Endothelial cell of umbilical vein (primary cell): ENCODE measurements around the gene HDAC9. TPM values are rescaled to one million over a fixed set of nuclear protein-coding genes. Genes with fewer than 3 reads are reported as not detected.

Experiments used
- BruUV-seq: library from RNA; stranded (reverse); fragments of 400-500 nt; replicated peaks from 2 replicates; lab custom pipeline; 2021; lab: Mats Ljungman, UMichigan
- CTCF ChIA-PET: fragments of 300-600, 350-600 bp; sonication (Branson Sonifier 250); formaldehyde crosslinking; loops from one replicate; lab custom pipeline; 2021; ENCODE audit warnings: antibody characterized with exemption, inconsistent platforms; lab: Charles Lee
- POLR2A ChIA-PET: fragments of 300-600, 350-600 bp; sonication (Branson Sonifier 250); formaldehyde crosslinking; loops from one replicate; lab custom pipeline; 2021; ENCODE audit warnings: antibody characterized with exemption, inconsistent platforms; lab: Charles Lee
- DNase-seq: peaks from one replicate; pipeline ENCODE4 v3.0.0-alpha.2; 2011; ENCODE audit warnings: low read depth, low spot score
- FAIRE-seq: peaks from 2 replicates; lab custom pipeline; 2011; peaks lifted over from hg19 to GRCh38; lab: Jason Lieb, UNC
- H2AFZ ChIP-seq: 2 replicates; pipeline ENCODE4 v1.6.0; 2012; ENCODE audit warnings: low read depth, low read length, control low read depth, inconsistent platforms
- H3K27ac ChIP-seq: 2 replicates; pipeline ENCODE4 v1.5.1; 2011; ENCODE audit warnings: low read depth, mild to moderate bottlenecking, control low read depth, low read length, moderate library complexity; ENCODE audit not compliant: insufficient read depth
- H3K27me3 ChIP-seq, 2 experiments: 2 replicates each; pipeline versions ENCODE4 v1.6.0 to v1.6.1; 2011; ENCODE audit warnings: low read length in 2 of 2, mixed read lengths in 1 of 2; ENCODE audit not compliant: control insufficient read depth in 2 of 2, insufficient read depth in 2 of 2
- H3K36me3 ChIP-seq, 2 experiments: 2 replicates in 1 of 2; 3 replicates in 1 of 2; pipeline ENCODE4 v1.5.1; 2011; ENCODE audit warnings: low read length in 2 of 2, mild to moderate bottlenecking in 1 of 2, moderate library complexity in 1 of 2; ENCODE audit not compliant: control insufficient read depth in 2 of 2, insufficient read depth in 2 of 2; ENCODE audit errors: extremely low read depth in 1 of 2
- H3K4me1 ChIP-seq: 3 replicates; pipeline ENCODE4 v1.5.1; 2011; ENCODE audit warnings: mild to moderate bottlenecking, low read length; ENCODE audit not compliant: control insufficient read depth, insufficient read depth; ENCODE audit errors: extremely low read depth
- H3K4me2 ChIP-seq: 2 replicates; pipeline ENCODE4 v1.6.1; 2011; ENCODE audit warnings: low read length, control low read depth, mixed read lengths; ENCODE audit not compliant: insufficient read depth
- H3K4me3 ChIP-seq, 3 experiments: fragments of 200-600 bp in 1 of 3; sonication (generic), shearing (Covaris generic) in 1 of 3; replicated peaks in 1 of 3; 2 replicates each; pipeline ENCODE4 v1.5.1; 2011 to 2016; ENCODE audit warnings: control low read depth in 3 of 3, low read length in 3 of 3, mild to moderate bottlenecking in 2 of 3, inconsistent platforms in 1 of 3, low read depth in 1 of 3, moderate library complexity in 1 of 3; ENCODE audit not compliant: insufficient read depth in 1 of 3
- H3K79me2 ChIP-seq: 2 replicates; pipeline ENCODE4 v1.6.0; 2012; ENCODE audit warnings: low read length, inconsistent platforms; ENCODE audit not compliant: control insufficient read depth, insufficient read depth
- H3K9ac ChIP-seq: replicated peaks from 2 replicates; pipeline ENCODE3; 2011; ENCODE audit warnings: low read length, control low read depth; ENCODE audit not compliant: insufficient read depth; ENCODE audit errors: extremely low read depth
- H3K9me1 ChIP-seq: replicated peaks from 3 replicates; pipeline ENCODE4 v1.6.0; 2011; ENCODE audit warnings: mild to moderate bottlenecking, low read length; ENCODE audit not compliant: control insufficient read depth, insufficient read depth; ENCODE audit errors: extremely low read depth
- H3K9me3 ChIP-seq: replicated peaks from 2 replicates; pipeline ENCODE4 v1.5.1; 2012; ENCODE audit warnings: low read length, inconsistent platforms; ENCODE audit not compliant: control insufficient read depth, insufficient read depth
- H4K20me1 ChIP-seq: replicated peaks from 2 replicates; pipeline ENCODE3; 2011; ENCODE audit warnings: mild to moderate bottlenecking, low read length; ENCODE audit not compliant: control insufficient read depth, insufficient read depth; ENCODE audit errors: extremely low read depth
- EZH2 ChIP-seq: IDR thresholded peaks from 2 replicates; pipeline ENCODE4 v1.6.1; 2012; ENCODE audit warnings: borderline replicate concordance, low read depth, mild to moderate bottlenecking, moderate library complexity, low read length, inconsistent platforms; ENCODE audit not compliant: severe bottlenecking
- FOS ChIP-seq: IDR thresholded peaks from 2 replicates; pipeline ENCODE4 v1.6.1; 2011; ENCODE audit warnings: mild to moderate bottlenecking, low read length, moderate library complexity, borderline replicate concordance; ENCODE audit not compliant: insufficient read depth
- GATA2 ChIP-seq: IDR thresholded peaks from 2 replicates; pipeline ENCODE4 v1.7.0; 2011; ENCODE audit warnings: low read depth, mild to moderate bottlenecking, moderate library complexity, mixed read lengths, low read length; ENCODE audit not compliant: insufficient read length, insufficient read depth
- JUN ChIP-seq: IDR thresholded peaks from 2 replicates; pipeline ENCODE4 v1.6.1; 2011; ENCODE audit warnings: borderline replicate concordance, low read depth; ENCODE audit not compliant: insufficient read length, insufficient read depth
- MYC ChIP-seq: IDR thresholded peaks from one replicate; pipeline ENCODE4 v1.6.1; 2011; ENCODE audit warnings: mild to moderate bottlenecking, low read depth, low read length
- POLR2A ChIP-seq: IDR thresholded peaks from 2 replicates; pipeline ENCODE4 v1.6.1; 2012; ENCODE audit warnings: low read depth, mild to moderate bottlenecking, control low read depth, low read length
- POLR2AphosphoS5 ChIP-seq: IDR thresholded peaks from 2 replicates; pipeline ENCODE4 v1.6.1; 2012; ENCODE audit warnings: low read depth, mild to moderate bottlenecking, control low read depth, low read length, moderate library complexity; ENCODE audit not compliant: insufficient read depth
- dilution Hi-C: fragments of 300-500 bp; cut with MboI; formaldehyde crosslinking; loops from one replicate; pipeline ENCODE4 v1.15.0; 2019; ENCODE audit warnings: low sequenced_read_pairs; ENCODE audit not compliant: extremely low pct_ligation_motif_present
- intact Hi-C: fragments of 100-400 bp; cut with micrococcal nuclease; formaldehyde crosslinking; loops from one replicate; pipeline ENCODE4 v1.10.0; 2022
- polyA plus RNA-seq, 4 experiments: library from polyadenylated mRNA; depleted of rRNA in 3 of 4; stranded (reverse) in 3 of 4; unstranded in 1 of 4; fragments of >200 nt; gene quantifications; 2 replicates each; pipeline versions ENCODE4 v1.2.1 to v1.2.3, GENCODE V29; 2011 to 2012; ENCODE audit warnings: missing spikeins in 1 of 4
- total RNA-seq: library from RNA; stranded (reverse); gene quantifications from 2 replicates; pipeline ENCODE4 v1.2.3, GENCODE V29; 2021
- TF ChIP-seq, protein P1 (sequence below): IDR thresholded peaks from 2 replicates; pipeline ENCODE4 v1.6.1; 2011; ENCODE audit not compliant: insufficient read depth, insufficient read length
- TF ChIP-seq, protein P2 (sequence below), 2 donors: IDR thresholded peaks; 1 replicate in 1 of 2; 2 replicates in 1 of 2; pipeline ENCODE4 v1.5.1; 2011; ENCODE audit warnings: low read length in 2 of 2, mild to moderate bottlenecking in 2 of 2, moderate library complexity in 2 of 2, control low read depth in 1 of 2, inconsistent platforms in 1 of 2, low read depth in 1 of 2; ENCODE audit not compliant: insufficient read depth in 1 of 2; ENCODE audit errors: extremely low read depth in 1 of 2

Gene HDAC9
- total and polyA plus RNA-seq, 2 donors (not counting 3 experiments of a cell fraction or from before 2014, with no cell fraction given): 1.8 to 11.6 TPM

DNA sequence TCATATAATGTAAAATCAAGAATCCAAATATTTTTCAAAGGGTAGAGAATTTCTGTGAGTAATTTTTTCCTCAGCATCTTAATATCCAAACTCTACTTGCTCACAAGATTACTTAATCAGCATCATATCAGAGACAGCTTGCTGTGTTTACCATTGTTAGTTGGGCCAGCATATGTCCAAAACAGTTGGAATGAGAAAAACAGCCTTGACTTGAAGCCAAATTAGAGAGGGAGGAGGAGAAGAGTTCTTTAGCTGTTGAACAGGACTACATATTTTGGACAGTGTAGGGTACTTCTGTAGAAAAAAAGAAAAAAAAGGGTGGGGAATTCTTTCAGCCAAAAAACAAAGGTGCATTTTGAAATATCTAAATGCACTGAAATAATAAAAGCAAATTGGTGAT is 69.8 kb downstream of the HDAC9 start:
- FAIRE-seq (no peak), DNase-seq (no peak)
- TF ChIP-seq EZH2: no peak
- TF ChIP-seq GATA2: no peak
- no peak for TF ChIP-seq FOS
- TF ChIP-seq JUN: no peak
- no peak for TF ChIP-seq POLR2A
- TF ChIP-seq, protein P1, sequence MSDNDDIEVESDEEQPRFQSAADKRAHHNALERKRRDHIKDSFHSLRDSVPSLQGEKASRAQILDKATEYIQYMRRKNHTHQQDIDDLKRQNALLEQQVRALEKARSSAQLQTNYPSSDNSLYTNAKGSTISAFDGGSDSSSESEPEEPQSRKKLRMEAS: no peak
- TF ChIP-seq MYC: no peak
- TF ChIP-seq, protein P2, sequence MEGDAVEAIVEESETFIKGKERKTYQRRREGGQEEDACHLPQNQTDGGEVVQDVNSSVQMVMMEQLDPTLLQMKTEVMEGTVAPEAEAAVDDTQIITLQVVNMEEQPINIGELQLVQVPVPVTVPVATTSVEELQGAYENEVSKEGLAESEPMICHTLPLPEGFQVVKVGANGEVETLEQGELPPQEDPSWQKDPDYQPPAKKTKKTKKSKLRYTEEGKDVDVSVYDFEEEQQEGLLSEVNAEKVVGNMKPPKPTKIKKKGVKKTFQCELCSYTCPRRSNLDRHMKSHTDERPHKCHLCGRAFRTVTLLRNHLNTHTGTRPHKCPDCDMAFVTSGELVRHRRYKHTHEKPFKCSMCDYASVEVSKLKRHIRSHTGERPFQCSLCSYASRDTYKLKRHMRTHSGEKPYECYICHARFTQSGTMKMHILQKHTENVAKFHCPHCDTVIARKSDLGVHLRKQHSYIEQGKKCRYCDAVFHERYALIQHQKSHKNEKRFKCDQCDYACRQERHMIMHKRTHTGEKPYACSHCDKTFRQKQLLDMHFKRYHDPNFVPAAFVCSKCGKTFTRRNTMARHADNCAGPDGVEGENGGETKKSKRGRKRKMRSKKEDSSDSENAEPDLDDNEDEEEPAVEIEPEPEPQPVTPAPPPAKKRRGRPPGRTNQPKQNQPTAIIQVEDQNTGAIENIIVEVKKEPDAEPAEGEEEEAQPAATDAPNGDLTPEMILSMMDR (IDR thresholded peaks at IDR 0.05; ENCODE audit: extremely low read depth in 1 of 2, insufficient read depth in 1 of 2, low read depth in 1 of 2, low read length in 2 of 2): no peak
- no peak for TF ChIP-seq POLR2AphosphoS5
- no peaks in the 10 kb centered on the region for H4K20me1 ChIP-seq
- H3K9ac ChIP-seq: no peak overlapping the region
- H3K4me3 ChIP-seq: no peak overlapping the region
- H2AFZ ChIP-seq: no peak overlapping the region
- H3K27ac ChIP-seq: no peak overlapping the region
- no peak overlapping the region for H3K4me2 ChIP-seq
- no peaks in the 10 kb centered on the region for H3K4me1 ChIP-seq
- no peaks in the 10 kb centered on the region for H3K9me3 ChIP-seq
- H3K9me1 ChIP-seq: no peaks in the 10 kb centered on the region
- ChIA-PET CTCF (interaction anchor here (1.4 to 2.3 kb wide), 2 partner anchors 208 to 212 kb away, joined by 6 to 12 read pairs; no protein-coding TSS in a partner anchor), POLR2A (no interaction called here)
- H3K36me3 ChIP-seq: no peaks in the 10 kb centered on the region
- BruUV-seq: no TSS peak
- H3K79me2 ChIP-seq: no peaks in the 10 kb centered on the region
- intact Hi-C loops: no loop called here
- dilution Hi-C loops: loop anchor here (25.0 kb wide), 1 partner anchor 203 kb away; no protein-coding TSS in a partner anchor
- H3K27me3 ChIP-seq: no peaks in the 10 kb centered on the region
